Measurements from ENCODE around the gene ECPAS. TPM values are rescaled to one million over a fixed set of nuclear protein-coding genes. Genes with fewer than 3 reads are reported as not detected.

The ECPAS gene
- total RNA-seq, 3 donors from 2014 or later (not counting 1 experiment from before 2014, with no cell fraction given) = 58.0 to 73.6 (median 70.7) TPM

DNA sequence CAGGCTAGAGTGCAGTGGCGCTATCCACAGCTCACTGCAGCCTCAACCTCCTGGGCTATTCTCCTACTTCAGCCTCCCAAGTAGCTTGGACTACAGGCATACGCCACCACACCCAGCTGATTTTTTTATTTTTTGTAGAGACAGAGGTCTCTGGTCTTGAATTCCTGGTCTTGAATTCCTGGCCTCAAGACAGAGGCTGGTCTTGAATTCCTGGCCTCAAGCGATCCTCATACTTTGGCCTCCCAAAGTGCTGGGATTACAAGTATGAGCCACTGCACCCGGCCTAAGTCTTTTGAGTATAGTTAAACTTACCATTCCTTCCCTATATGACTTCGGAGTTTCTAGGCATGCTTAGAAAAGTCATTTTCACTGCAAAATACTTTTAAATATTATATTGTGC lies 29.4 kb downstream of the ECPAS start:
- Histone ChIP-seq H3K9me3 (ENCODE audit: control insufficient read depth, insufficient read depth, low read length) (no peaks in the 10 kb centered on the region), H3K4me1 (ENCODE audit: control insufficient read depth, insufficient read depth, low read length) (no peaks in the 10 kb centered on the region), H3K27me3 (ENCODE audit: control insufficient read depth, insufficient read depth, low read length) (no peaks in the 10 kb centered on the region), H3K27ac (ENCODE audit: low read length) (no peak overlapping the region), H3K4me3 (ENCODE audit: low read length) (no peak overlapping the region), H3K36me3 (ENCODE audit: control insufficient read depth, insufficient read depth, low read length) (peaks cover 4% of the 10 kb centered on the region)
- no peak for ATAC-seq
- 100% methylated on average over 4 of the region's 5 CpGs for WGBS (ENCODE audit: insufficient coverage)
- no peak for DNase-seq
- intact Hi-C loops (cut with micrococcal nuclease) = no loop called here
- no peak for TF ChIP-seq CTCF (IDR thresholded peaks at IDR 0.05)
- no peak overlapping the region for H3K27ac Mint-ChIP-seq
- H3K36me3 Mint-ChIP-seq = no peaks in the 10 kb centered on the region
- H3K9me3 Mint-ChIP-seq = no peaks in the 10 kb centered on the region
- peaks cover 46 to 55% of the 10 kb centered on the region in 2 donors for H3K4me1 Mint-ChIP-seq
- no peaks in the 10 kb centered on the region for H3K27me3 Mint-ChIP-seq (ENCODE audit: low read depth in 2 of 2)
- H3K4me3 Mint-ChIP-seq = no peak overlapping the region

DNA sequence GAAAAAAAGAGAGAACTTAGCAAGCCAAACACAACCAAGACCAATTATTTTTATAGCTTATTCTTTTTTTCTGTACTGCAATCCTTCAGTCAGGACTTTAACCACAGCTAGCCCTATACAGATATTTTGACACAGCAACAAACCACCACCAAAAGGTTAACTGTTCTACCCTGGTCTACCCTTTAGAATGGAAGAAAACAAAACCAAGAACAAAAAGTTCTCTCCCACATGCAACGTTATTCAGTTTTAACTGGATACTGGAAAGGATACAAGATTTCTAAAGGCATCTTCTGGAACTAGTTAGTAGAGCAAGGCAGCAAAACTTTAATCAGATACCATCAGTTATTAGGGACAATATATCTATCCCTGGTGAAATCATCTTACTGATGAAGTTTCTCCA lies 32.6 kb downstream of the ECPAS start:
- Mint-ChIP-seq H3K4me1 (peaks cover 27 to 32% of the 10 kb centered on the region in 2 donors), H3K36me3 (no peaks in the 10 kb centered on the region), H3K9me3 (no peaks in the 10 kb centered on the region), H3K4me3 (no peak overlapping the region), H3K27me3 (ENCODE audit: low read depth in 2 of 2) (no peaks in the 10 kb centered on the region), H3K27ac (no peak overlapping the region)
- peaks cover 7% of the 10 kb centered on the region for H3K36me3 ChIP-seq (ENCODE audit: control insufficient read depth, insufficient read depth, low read length)
- WGBS (ENCODE audit: insufficient coverage) = 71% methylated on average over 1 of the region's 1 CpG
- H3K4me3 ChIP-seq (ENCODE audit: low read length) = no peak overlapping the region
- H3K4me1 ChIP-seq (ENCODE audit: control insufficient read depth, insufficient read depth, low read length) = no peaks in the 10 kb centered on the region
- intact Hi-C loops (cut with micrococcal nuclease) = no loop called here
- no peaks in the 10 kb centered on the region for H3K9me3 ChIP-seq (ENCODE audit: control insufficient read depth, insufficient read depth, low read length)
- TF ChIP-seq CTCF (IDR thresholded peaks at IDR 0.05) = no peak
- DNase-seq (no peak), ATAC-seq (no peak)
- H3K27me3 ChIP-seq (ENCODE audit: control insufficient read depth, insufficient read depth, low read length) = no peaks in the 10 kb centered on the region
- no peak overlapping the region for H3K27ac ChIP-seq (ENCODE audit: low read length)

DNA sequence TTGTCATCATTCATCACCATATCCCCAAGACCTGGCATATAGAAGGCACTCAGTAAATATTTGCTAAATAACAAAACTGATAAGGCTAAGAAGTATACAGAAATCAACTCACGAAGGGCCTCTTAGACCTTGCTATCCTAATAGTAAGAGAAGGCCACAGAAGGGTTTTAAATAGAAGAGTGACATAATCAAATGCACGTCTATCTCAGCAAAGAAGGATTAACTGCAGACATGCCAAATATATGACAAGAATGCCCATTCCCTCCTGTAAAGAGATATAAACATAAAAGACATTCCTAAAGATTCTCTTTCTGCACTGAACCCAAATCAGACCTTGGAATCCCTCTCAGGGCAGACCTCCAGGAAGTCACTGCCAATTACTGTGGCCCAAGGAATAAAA lies 34.1 kb downstream of the ECPAS start:
- peak overlapping the region in 1 of 2 donors; percentile 40 for H3K27ac Mint-ChIP-seq
- peaks cover 8% of the 10 kb centered on the region for H3K36me3 ChIP-seq (ENCODE audit: control insufficient read depth, insufficient read depth, low read length)
- no peaks in the 10 kb centered on the region for H3K9me3 Mint-ChIP-seq

More for the DNA sequence above, 34.1 kb downstream of the ECPAS start:
- 100% methylated on average over 1 of the region's 2 CpGs for WGBS (ENCODE audit: insufficient coverage)
- H3K27me3 Mint-ChIP-seq (ENCODE audit: low read depth in 2 of 2) = no peaks in the 10 kb centered on the region
- no peak for TF ChIP-seq CTCF (IDR thresholded peaks at IDR 0.05)
- no peaks in the 10 kb centered on the region for H3K36me3 Mint-ChIP-seq
- H3K4me3 Mint-ChIP-seq = no peak overlapping the region
- no peak for DNase-seq
- Histone ChIP-seq H3K4me3 (ENCODE audit: low read length) (no peak overlapping the region), H3K27me3 (ENCODE audit: control insufficient read depth, insufficient read depth, low read length) (no peaks in the 10 kb centered on the region), H3K27ac (ENCODE audit: low read length) (no peak overlapping the region), H3K4me1 (ENCODE audit: control insufficient read depth, insufficient read depth, low read length) (no peaks in the 10 kb centered on the region), H3K9me3 (ENCODE audit: control insufficient read depth, insufficient read depth, low read length) (no peaks in the 10 kb centered on the region)
- ATAC-seq = no peak
- intact Hi-C loops (cut with micrococcal nuclease) = no loop called here
- H3K4me1 Mint-ChIP-seq = peaks cover 20 to 25% of the 10 kb centered on the region in 2 donors

Data from natural killer cell (primary cell).